Kidney capillary endothelial cell (primary cell): ENCODE results near the gene MCHR1.

ENCODE experiments used
- DNase-seq: peaks from one replicate; pipeline ENCODE4 v3.0.0-alpha.2; 2018; ENCODE audit warnings: low spot score

MCHR1 gene, protein sequence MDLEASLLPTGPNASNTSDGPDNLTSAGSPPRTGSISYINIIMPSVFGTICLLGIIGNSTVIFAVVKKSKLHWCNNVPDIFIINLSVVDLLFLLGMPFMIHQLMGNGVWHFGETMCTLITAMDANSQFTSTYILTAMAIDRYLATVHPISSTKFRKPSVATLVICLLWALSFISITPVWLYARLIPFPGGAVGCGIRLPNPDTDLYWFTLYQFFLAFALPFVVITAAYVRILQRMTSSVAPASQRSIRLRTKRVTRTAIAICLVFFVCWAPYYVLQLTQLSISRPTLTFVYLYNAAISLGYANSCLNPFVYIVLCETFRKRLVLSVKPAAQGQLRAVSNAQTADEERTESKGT

DNA sequence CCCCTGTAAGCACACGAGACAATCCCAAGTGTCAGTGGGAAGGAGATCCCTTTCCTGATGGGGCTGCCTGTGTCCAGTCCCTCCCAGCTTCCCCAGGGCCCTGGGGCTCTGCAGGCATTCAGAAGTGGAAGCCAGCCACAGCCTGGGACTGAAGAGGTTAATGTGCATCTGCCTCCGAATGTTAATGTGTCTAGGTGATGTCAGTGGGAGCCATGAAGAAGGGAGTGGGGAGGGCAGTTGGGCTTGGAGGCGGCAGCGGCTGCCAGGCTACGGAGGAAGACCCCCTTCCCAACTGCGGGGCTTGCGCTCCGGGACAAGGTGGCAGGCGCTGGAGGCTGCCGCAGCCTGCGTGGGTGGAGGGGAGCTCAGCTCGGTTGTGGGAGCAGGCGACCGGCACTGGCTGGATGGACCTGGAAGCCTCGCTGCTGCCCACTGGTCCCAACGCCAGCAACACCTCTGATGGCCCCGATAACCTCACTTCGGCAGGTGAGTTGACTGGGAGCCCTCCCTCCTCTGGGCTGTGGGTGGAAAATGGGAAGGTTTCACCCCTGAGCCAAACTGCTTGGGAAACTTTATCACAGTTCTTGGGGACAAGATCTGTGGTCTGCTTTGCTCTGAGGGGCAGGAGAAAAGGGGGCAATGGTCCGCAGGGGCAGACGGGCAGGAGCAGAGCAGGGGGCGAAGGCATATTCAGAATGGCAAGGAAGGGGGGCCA lies at the start of gene MCHR1:
MCHR1 (plus strand) TSS at position 236 of the 715 bp plus-strand sequence; CDS start at position 405, 169 bp downstream.
- DNase-seq: no peak

DNA sequence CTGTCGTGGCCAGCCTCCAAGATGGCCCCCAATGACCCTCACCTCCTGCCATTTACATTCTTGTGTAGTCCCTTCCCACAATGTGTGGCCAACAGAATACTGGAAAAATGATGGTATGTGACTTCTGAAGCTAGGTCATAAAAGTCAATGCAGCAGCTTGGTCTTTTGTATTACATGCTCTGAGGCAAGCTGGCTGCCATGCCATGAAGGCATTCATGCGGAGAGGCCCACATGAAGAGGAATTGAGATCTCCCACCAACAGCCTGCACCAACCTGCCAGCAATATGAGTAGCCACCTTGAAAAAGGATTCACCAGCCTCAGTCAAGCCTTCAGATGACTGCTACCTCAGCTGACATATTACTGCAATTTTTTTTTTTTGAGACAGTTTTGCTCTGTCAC lies 47.4 kb upstream of the MCHR1 start:
- DNase-seq: no peak

DNA sequence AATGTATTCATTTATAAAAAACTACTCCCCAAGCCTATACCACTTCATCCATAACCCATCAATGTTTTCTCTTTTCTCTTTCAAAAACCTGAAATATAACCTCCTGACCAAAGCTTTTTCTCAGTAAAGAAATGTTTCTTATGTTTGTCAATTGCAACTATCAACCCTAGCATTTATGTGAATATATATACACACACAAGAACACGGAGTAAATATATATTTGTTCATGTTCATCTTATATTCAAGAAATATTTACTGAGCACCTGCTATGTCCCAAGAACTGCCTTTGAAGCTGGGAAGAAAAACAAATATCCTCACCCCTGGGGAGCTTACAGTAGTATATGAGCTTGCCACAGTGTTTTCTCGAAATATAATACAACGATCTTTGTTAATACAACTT lies 46.2 kb upstream of the MCHR1 start:
- DNase-seq: no peak

DNA sequence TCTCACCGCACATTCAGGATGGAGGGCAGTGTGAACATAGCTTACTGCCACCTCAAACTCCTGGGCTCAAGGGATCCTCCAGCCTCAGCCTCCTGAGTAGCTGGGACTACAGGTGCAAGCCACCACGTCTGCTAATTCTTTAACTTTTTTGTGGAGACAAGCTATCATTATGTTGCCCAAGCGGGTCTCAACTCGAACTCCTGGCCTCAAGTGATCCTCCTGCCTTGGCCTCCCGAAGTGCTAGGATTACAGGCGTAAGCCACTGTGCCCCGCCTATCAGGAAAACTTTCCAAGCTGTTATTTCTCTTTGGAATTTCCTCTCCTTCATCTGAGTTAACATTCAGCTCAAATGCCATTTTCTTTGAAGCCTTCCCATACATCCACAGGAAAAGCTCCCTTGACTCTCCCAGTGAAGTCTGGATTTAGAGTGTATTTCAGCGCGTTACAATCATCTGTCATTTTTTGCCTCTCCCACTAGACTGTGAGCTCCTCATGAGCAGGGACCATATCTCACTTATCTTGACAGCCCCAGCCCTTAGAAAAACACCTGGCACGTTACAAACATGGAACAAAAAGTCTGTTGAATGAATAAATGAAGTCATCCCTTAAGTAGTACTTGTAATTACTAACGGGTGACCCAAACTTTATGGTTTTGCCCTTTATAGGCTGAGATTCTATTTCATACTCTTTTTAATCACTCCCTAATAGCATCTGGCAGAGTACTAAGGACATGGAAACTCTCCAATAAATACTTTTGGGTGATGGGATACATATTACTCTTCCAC lies 45.0 kb upstream of the MCHR1 start:
- no peak for DNase-seq

DNA sequence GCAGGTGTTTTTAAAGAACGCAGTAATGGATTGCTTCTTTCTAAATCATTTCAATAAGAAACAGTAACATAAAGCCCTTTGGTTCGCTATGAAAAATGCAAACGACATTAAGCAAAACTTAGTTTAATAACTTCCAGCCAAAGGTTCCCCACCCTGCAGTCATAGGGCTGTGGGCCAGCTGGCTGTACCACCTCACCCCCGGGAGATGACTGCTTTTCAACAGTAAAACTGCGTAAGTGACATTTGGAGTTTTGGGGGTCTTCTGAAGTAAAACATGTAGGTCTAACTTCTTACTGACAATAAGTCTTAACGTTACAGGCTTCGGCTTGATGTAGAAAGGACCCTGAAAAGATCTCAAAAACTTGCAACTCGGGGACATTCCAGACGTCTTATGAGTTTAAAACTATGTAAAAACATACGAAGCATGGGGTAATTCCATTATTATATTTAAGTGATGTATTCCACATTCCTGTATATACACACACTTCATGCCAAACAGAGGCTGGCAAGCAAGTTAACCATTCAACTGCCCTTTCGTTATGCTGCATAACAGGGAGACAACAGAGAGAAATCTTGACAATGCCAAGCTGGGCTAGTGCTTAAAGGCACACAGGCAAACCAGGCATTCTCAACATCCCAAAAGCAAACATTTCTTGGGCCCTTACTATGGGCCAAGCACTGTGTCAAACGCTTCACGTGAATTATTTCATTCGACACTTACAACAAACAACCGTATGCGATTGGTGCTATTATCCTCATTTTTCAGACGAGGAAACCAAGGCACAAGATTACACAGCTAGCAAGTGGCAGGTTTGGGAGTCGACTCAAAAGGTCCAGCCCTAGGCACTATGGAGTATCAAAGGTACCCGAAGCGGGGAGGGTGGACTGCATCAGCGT lies 44.0 kb upstream of the MCHR1 start:
- DNase-seq: no peak

DNA sequence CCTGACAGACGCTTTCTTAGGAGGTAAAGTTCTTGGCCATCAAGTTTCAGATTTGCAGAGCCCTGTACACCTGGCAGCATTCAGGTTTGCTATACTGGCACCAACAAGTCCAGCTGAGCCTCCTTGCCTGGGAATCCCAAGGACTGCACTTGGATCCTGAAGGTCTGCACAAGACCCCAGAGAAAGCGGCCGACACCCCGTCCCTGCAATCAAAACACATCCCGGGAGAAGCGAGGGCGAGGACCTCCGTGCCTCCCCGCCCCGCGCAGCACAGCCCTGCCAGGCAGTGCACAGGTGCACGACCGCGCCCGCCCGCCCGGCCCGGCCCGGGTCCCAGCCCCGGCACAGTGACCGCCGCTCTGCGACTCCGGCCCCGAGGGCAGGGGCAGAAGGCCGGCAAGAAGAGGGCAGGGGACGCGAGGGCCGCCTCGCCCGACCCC lies 43.3 kb upstream of the MCHR1 start:
- DNase-seq: no peak

DNA sequence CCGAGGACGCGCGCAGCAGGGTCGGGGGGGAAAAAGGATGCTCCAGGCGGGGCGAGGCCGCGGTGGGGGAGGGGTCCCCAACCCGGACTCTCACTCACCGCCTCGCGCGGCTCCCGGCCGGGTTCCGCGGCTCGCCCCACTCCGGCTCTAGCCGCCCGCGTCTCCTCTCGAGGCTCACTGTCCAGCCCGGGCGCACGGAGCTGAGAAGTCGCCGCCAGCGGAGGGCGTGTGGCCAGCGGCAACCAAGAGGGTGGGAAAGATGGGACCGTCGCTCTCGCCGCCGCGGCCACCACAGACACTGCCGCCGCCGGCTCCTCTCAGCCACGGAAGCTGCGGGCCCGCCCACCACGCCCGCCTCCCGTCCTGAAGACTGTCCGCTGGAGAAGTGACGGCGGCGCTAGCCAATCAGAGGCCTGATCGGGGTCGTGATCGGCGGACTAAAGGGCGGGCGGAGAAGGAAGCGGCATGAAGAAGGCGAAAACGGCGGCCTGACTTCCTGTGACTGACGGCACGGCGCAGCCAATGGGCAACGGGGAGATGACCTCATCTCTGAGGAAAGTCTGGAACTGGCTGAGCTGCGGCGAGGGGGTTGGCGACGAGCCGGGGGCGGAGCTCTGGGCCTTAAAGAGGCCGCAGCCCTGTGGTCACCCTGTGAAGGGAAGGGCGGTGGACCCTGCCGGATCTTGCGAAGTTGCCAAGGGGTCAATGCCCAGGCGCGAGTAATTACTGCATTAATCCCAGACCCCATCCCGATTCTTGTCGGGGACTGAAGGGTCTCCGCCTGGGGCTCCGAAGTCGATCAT lies 42.7 kb upstream of the MCHR1 start, which contains the start of gene MRTFA:
MRTFA (minus strand) TSS at position 340 of the 803 bp plus-strand sequence.
- DNase-seq: peak; percentile 100

DNA sequence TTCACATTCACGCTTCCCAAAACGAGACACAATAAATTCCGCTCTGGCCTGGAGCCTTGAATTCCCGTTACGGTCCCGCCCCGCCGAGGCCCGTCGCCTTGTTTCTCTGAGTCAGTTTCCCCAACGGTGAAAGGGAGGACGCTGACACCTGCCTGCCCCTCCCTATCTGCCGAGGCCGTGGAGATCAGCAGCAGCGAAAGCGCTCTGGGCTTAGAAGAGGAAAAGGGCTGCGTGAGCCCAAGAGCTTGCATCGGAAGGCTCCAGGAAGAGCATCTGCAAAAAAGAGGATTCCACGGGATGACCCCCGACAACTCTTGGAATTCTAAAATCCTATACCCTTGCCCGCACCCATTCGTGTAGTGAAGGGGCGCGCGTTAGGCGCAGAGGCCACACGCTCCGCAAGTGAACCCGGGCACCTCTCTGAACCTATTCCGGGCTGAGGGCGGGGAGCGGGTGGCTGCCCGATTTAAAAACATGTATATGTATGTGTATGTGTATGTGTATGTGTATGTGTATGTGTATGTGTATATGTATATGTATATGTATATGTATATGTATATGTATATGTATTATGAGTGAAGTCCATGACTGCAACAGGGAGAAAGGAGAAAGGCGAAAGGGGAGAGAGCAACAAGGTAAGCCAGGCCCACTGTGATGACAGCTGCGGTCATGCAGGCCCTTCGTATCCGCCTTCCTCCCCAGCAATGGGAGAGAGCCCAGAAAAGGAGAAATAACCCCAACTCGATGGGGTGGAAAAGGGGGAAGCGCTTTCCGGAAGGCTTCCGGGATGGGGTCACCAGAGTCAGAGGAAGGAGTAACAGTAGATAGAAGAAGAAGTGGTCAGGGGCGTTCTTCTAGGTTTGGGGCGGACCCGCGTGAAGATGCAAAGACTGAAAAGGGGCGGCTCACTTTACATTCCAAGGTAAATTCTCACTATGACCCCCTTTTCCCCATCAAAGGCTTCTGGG lies 41.8 kb upstream of the MCHR1 start:
- DNase-seq: no peak

DNA sequence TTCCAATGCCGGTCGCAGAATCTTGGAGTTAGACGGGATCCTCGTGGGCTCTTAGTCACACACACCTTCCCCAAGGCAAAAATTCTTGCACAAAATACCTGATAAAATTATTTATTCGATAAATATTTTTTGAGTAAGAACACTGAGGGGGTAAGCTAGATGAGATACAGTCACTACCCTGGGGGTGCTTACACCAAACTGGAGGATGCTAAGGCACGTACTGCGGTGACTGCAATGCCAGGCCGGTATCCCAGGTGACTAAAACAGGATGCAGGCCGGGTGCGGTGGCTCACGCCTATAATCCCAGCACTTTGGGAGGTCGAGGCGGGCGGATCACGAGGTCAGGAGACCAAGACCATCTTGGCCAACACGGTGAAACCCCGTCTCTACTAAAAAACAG lies 41.0 kb upstream of the MCHR1 start:
- DNase-seq: no peak

DNA sequence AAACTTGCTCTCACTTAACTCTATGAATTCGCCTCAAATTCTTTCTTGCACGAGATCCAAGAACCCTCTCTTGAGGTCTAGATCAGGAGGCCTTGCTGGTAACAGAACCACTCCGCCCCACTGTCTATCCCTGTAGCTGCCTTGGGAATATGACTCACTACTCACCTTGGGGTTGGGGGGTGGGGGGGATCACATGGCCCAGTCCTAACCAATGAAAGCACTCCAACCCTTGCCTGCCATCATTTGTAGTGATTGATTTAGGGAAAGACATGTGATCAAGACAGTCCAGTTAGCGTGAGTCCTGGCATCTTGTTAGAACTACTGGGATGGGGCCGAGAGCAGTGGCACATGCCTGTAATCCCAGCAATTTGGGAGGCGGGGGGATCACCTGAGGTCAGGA lies 38.0 kb upstream of the MCHR1 start:
- DNase-seq: no peak

DNA sequence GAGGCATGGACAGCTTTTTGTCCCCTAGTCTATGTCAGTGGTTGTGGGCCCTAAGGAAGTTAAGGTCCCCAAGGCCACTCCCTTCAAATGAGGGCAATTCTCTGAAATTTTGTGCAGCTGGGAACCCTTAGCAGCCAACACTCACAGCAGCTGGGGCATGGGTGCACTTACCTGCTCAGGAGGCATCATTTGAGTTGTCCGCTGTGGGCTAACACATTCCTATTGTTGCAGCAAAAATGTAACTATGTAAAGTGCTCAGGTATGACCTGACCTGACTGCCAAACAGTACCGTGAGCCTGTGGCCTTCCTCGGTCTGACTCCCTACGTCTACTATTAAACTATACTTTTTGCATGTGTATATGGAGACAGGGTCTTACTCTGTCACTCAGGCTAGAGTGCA lies 37.0 kb upstream of the MCHR1 start:
- DNase-seq: no peak

DNA sequence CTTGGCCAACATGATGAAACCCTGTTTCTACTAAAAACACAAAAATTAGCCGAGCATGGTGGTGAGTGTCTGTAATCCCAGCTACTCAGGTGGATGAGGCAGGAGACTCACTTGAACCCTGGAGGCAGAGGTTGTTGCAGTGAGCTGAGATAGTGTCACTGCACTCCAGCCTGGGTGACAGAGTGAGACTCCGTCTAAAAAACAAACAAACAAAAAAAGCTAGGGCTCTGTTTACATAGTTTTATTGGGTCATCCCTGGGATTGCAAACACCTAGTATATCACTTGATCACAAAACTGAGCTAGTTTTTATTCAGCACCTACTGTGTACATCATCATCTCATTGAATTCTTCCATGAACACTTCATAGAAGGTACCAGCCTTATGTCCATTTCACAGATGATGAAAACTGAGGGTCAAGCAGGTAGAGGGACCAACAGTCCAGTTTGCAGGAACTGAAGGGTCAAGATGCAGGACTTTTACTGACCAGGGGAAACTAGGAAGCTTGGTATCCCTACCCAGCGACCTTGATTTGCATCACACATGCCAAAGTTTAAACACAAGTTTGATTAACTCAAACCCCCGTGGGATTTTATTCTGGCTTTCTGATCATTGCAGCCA lies 33.6 kb upstream of the MCHR1 start:
- DNase-seq: no peak

DNA sequence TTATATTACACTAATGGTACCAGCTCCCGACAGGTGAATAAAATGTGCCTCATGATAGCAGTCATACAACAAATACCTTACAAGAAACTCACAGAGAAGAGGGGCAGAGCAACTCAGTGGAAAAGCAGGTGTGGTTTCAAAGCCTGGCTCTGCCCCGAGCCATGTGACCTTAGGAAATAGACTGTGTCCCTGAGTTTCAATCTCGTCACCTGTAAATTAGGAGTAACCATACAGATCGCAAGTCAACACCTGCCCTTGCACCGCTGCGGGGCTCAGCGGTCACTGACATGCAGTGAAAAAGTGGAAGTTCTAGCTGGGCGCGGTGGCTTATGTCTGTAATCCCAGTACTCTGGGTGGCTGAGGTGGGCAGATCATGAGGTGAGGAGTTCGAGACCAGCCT lies 30.9 kb upstream of the MCHR1 start:
- no peak for DNase-seq

DNA sequence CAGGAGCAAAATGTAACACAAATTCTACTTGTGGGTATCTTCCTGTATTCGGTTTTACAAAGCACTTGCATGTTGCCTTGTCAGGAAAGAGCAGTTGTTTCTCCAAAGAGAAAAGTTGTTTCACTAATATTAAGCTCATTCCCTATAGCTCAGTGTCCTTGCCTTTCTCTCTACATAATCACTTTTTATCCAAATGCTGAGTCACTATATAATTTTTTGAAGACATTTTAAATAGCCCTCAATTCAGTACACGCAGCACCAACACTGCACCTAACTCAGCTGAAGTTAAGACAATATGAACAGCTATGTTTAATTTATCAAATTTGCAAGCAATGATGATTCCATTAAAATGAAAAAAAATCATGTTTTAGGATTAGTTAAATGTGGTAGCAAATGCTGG lies 28.2 kb upstream of the MCHR1 start:
- DNase-seq: no peak

DNA sequence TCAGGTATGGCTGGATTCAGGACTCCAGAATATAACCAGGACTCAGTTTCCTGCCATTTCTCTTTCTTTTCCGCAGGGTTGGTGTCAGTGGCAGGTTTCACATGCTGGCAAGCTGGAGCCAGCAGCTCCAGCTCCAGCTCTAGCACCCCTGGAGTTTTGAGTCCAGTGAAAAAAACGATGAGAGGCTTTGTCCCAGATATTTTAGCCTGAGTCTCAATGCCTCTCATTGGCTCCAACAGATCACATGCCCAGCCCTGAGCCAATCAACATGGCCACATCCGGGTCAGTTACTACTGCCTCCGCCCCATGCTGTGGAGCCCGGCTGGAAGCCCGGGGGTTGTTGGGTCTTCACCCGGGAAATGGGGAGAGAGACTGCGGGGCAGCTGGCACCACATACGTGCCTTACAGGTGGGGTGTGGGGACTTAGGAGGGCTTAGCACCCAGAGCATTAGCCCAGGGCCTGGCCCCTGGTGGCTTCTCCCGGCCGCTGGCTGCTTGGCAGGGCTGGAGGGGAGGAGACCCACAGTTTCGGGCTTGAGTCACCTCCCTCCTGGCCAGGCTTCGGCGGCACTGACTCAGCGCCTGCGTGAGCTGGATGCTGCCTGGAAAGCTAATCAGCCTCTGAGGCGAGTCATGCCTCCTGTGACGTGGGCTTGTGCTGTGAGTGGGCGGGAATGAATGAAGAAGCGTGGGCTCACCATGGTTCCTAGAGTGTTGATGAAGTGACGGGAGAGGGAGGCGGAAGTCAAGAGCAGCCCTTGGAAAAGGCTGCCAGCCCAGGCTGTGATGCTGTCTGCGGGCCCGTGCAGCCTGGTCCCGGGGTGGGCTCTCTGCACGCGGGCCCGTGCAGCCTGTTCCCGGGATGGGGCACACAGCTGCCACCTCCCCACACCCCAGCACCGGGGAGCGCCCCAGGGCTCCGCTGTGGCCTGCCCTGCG lies 27.5 kb upstream of the MCHR1 start:
- DNase-seq: peak; percentile 99

DNA sequence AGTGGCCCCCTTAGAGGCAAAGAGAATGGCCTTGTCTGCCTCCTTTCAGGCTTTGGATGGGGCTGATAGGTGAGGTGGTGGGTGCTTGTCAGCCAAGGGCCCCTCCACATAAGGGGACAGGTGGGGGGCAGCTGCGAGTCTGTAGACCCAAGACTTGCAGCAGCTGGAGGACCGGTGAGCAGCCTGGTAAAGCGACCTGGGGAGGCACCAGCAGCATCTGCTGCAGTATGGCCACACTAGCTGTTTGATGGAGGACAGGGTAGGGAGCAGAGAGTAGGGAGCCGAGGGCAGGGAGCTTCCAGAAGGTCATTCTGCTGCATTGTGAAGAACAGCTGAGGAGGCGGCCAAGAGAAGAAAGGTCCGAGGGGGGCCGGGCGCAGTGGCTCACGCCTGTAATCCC lies 25.9 kb upstream of the MCHR1 start:
- DNase-seq: no peak

DNA sequence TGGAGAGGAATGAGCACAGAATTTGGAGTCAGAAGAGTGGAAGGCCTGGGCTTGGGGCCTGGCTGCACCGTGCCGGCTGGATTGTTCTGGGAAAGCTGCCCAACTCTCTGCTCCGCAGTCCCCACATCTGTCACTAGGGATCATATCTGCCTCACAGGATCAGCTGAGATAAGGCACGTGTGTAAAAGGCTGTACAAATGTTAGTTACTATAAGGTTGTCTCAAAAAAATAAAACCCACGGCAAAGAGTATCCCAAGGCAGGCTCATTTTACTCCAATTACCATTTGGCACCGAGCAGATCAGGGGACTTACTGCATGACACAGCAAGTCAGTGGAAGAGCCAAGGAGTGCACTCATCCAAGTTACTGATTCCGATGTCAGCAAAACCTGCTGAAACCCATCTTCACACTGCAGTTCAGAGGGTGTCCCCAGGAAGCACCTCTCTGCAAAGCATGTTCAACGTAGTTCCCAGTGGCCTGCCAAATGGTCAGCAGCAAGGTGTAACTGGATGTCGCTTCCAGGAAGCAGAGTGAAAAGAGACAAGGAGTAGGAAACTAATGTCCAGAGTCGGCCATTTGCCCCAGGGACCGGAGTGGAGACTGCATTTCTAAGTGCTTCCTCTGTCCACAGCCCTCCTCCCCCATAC lies 24.6 kb upstream of the MCHR1 start:
- no peak for DNase-seq
